ENCODE data around the gene MRPL38.

The MRPL38 gene

DNA sequence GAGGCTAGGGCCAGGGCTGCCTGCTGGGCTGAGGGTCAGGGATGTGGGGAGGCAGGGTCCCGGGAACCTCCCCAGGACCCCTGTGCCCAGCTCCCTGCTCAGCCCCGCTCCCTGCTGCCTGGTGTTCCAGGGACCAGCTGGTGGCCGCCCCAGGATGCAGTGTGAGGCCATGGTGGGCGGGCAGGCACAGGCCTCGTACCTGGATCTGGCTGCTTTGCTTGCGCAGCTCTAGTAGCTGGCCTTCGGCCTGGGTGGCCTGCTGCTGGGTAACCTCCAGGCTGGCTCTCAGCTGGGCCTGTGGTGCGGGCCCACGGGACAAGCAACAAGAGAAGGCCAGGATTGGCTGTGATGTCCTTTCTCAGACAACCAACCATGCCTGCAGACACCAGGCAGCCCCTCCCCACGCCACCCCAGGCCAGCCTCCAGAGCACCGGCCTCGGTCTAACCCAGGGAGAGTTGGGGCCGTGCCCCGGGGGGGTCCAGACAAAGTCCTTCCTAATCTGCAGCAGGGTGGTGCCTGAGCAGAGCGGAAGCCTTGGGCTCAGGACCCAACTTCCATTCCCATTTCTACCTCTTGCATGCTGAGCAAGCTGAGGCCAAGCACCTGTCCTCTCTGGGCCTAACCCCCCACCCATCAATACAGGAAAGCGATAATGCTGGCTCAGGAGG is 12.0 kb downstream of the MRPL38 start:
- ChIA-PET POLR2A (interaction anchor here (0.8 to 2.2 kb wide), 8 partner anchors 10 to 87 kb away, joined by 3 to 20 read pairs (median 3); partner anchors contain the start of genes TRIM47 and WBP2), CTCF (interaction anchor here (0.6 to 1.9 kb wide), 4 partner anchors 12 to 409 kb away, joined by 3 to 8 read pairs (median 6); partner anchors contain the start of gene MRPL38)
- H3K9me3 ChIP-seq (ENCODE audit: control insufficient read depth, insufficient read depth, low read depth, low read length) = no peaks in the 10 kb centered on the region
- H3K27ac ChIP-seq (ENCODE audit: extremely low read depth, low read depth, low read length) = no peak overlapping the region
- H3K36me3 ChIP-seq (ENCODE audit: control insufficient read depth in 2 of 2, insufficient read depth in 1 of 2, low read length in 2 of 2) = peaks cover 11 to 40% of the 10 kb centered on the region in 2 experiments; a peak in 2 of 3 replicates
- no peak overlapping the region for H3K4me3 ChIP-seq (ENCODE audit: low read depth, low read length)
- peaks cover 10% of the 10 kb centered on the region for H3K4me1 ChIP-seq (ENCODE audit: control insufficient read depth, insufficient read depth, low read length)
- peak; percentile 61; the same call in 1 of the 2 replicates for TF ChIP-seq ZIC2 (tag by site-specific recombination; IDR thresholded peaks at IDR 0.05)
- TF ChIP-seq, protein P1, sequence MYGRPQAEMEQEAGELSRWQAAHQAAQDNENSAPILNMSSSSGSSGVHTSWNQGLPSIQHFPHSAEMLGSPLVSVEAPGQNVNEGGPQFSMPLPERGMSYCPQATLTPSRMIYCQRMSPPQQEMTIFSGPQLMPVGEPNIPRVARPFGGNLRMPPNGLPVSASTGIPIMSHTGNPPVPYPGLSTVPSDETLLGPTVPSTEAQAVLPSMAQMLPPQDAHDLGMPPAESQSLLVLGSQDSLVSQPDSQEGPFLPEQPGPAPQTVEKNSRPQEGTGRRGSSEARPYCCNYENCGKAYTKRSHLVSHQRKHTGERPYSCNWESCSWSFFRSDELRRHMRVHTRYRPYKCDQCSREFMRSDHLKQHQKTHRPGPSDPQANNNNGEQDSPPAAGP (tag by site-specific recombination; IDR thresholded peaks at IDR 0.05) = no peak
- peak; percentile 62; the same call in 1 of the 2 replicates for TF ChIP-seq ZFP69B (tag by site-specific recombination; IDR thresholded peaks at IDR 0.05)

DNA sequence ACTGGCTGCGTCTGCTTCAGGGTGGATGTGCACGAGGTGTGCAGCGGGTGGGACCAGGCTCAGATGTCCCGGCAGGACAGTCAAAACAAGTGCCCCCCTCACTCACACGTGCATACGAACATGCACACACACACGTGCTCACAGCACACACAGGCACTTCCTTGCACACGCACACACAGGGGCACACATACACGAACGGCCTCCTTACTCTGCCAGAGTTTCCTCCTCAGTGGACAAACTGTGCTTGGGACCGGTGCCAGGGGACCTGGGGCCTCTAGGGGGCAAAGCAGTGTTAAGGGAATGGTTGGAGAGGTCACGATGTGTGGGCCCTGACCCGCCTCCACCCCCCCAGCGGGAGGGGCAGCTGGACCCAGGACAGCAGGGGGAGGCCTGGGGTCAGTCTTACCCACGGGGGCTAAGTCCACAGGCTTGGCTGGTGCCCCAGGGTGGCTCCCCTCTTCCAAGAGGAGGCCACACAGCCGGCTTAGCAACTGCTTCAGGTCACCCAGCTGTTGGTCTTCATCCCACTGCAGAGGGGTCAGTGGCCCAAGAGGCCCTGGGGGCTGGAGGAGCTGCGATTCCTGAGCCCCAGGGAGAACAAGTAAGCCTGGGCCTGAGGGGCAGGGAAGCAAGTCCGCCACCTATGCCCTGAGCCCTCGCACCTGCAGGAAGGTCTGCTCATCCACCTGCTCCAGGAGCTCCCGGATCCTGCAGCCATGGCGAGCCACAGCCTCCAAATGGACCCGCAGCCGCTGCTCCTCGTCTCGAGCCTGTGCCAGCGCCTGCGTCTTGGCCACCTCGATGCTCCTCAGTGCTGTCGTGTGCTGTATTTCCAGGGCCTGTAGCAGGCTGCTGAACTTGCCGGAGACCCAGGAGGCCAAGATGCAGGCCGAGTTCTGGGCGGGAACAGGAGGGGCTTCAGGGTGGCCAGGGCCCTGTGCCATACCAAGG is 12.8 kb downstream of the MRPL38 start:
- peaks cover 11 to 38% of the 10 kb centered on the region in 2 experiments; a peak in 2 of 3 replicates for H3K36me3 ChIP-seq (ENCODE audit: control insufficient read depth in 2 of 2, insufficient read depth in 1 of 2, low read length in 2 of 2)
- TF ChIP-seq ZNF843 (tag by site-specific recombination; IDR thresholded peaks at IDR 0.05) (no peak), ZNF292 (tag by site-specific recombination; IDR thresholded peaks at IDR 0.05; ENCODE audit: borderline replicate concordance, low read depth) (no peak), GLIS2 (tag by site-specific recombination; IDR thresholded peaks at IDR 0.05) (peak; percentile 39), ZNF600 (tag by site-specific recombination; IDR thresholded peaks at IDR 0.05) (peak; percentile 26; the same call in 1 of the 2 replicates), ZNF777 (tag by site-specific recombination; IDR thresholded peaks at IDR 0.05; ENCODE audit: borderline replicate concordance) (no peak), ZFHX2 (tag by site-specific recombination; conservative IDR thresholded peaks at IDR 0.05) (no peak)
- H3K27ac ChIP-seq (ENCODE audit: extremely low read depth, low read depth, low read length) = no peak overlapping the region
- no peak overlapping the region for H3K4me3 ChIP-seq (ENCODE audit: low read depth, low read length)
- peaks cover 4% of the 10 kb centered on the region for H3K4me1 ChIP-seq (ENCODE audit: control insufficient read depth, insufficient read depth, low read length)
- POLR2A ChIA-PET = interaction anchor here (1.0 to 1.1 kb wide), 2 partner anchors 13 to 19 kb away, joined by 3 read pairs; partner anchors contain the start of gene TRIM47
- CTCF ChIA-PET = interaction anchor here (0.6 to 1.8 kb wide), 2 partner anchors 36 to 409 kb away, joined by 3 to 8 read pairs; no protein-coding TSS in a partner anchor
- no peaks in the 10 kb centered on the region for H3K9me3 ChIP-seq (ENCODE audit: control insufficient read depth, insufficient read depth, low read depth, low read length)

DNA sequence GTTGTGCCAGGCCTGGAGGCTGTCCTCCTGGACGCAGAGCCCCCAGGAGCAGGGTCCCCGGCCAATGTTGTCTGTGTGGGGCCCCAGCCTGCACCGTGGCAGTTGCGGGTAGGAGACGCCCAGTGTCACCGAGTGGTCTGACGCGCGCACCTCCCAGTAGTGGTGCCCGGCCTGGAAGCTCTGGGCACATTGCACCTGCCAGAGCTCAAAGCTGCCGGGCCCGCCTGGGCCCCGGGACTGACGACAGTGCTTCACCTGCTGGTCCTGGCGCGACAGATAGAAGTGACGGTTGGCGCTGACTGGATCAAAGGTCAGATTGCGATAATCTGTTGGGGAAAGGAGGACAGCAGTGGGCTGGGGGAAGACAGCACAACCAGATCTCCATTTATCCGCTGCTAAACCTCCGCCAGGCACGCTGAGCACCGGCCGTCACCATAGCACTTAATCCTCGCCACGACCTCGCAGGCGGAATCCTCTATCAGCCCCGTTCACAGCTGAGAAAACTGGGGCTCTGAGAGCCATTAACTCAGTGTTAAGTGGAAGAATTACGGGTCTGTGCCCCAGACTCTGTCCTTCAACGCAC is 13.6 kb downstream of the MRPL38 start:
- H3K27ac ChIP-seq (ENCODE audit: extremely low read depth, low read depth, low read length) = no peak overlapping the region
- H3K9me3 ChIP-seq (ENCODE audit: control insufficient read depth, insufficient read depth, low read depth, low read length) = no peaks in the 10 kb centered on the region
- H3K4me3 ChIP-seq (ENCODE audit: low read depth, low read length) = no peak overlapping the region
- POLR2A ChIA-PET = interaction anchor here (0.9 kb wide), 1 partner anchor 9 kb away, joined by 3 read pairs; no protein-coding TSS in a partner anchor
- TF ChIP-seq MZF1 (tag by site-specific recombination; IDR thresholded peaks at IDR 0.05; ENCODE audit: borderline replicate concordance) (no peak), ZNF391 (tag by site-specific recombination; IDR thresholded peaks at IDR 0.05; ENCODE audit: borderline replicate concordance, low read depth) (no peak), ZNF266 (tag by site-specific recombination; IDR thresholded peaks at IDR 0.05; ENCODE audit: low read depth) (no peak)
- TF ChIP-seq, protein P2, sequence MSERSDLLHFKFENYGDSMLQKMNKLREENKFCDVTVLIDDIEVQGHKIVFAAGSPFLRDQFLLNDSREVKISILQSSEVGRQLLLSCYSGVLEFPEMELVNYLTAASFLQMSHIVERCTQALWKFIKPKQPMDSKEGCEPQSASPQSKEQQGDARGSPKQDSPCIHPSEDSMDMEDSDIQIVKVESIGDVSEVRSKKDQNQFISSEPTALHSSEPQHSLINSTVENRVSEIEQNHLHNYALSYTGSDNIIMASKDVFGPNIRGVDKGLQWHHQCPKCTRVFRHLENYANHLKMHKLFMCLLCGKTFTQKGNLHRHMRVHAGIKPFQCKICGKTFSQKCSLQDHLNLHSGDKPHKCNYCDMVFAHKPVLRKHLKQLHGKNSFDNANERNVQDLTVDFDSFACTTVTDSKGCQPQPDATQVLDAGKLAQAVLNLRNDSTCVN (tag by site-specific recombination; optimal IDR thresholded peaks at IDR 0.05) = no peak
- peaks cover 4% of the 10 kb centered on the region for H3K4me1 ChIP-seq (ENCODE audit: control insufficient read depth, insufficient read depth, low read length)
- peaks cover 11 to 38% of the 10 kb centered on the region in 2 experiments; a peak in 2 of 3 replicates for H3K36me3 ChIP-seq (ENCODE audit: control insufficient read depth in 2 of 2, insufficient read depth in 1 of 2, low read length in 2 of 2)
- CTCF ChIA-PET = no interaction called here
